WTC11 (cell line): ENCODE results near the gene ATAD3C.

Source experiments
- CREB1 ChIP-seq: sonication (generic); formaldehyde crosslinking; IDR thresholded peaks from 2 replicates; pipeline ENCODE4 v1.8.0; 2023; ENCODE audit warnings: mild to moderate bottlenecking, missing genetic modification reagents
- CREM ChIP-seq: sonication (generic); formaldehyde crosslinking; IDR thresholded peaks from 2 replicates; pipeline ENCODE4 v1.8.1; 2022; ENCODE audit warnings: mild to moderate bottlenecking, missing genetic modification reagents, moderate library complexity
- ESRRA ChIP-seq: sonication (generic); formaldehyde crosslinking; IDR thresholded peaks from 2 replicates; pipeline ENCODE4 v1.8.1; 2022; ENCODE audit warnings: mild to moderate bottlenecking, missing genetic modification reagents, borderline replicate concordance
- HMGXB4 ChIP-seq: sonication (generic); formaldehyde crosslinking; IDR thresholded peaks from 2 replicates; pipeline ENCODE4 v1.8.1; 2023; ENCODE audit warnings: mild to moderate bottlenecking, moderate library complexity, missing genetic modification reagents
- NFATC4 ChIP-seq: fragments of 250-450 bp; sonication (Bioruptor Pico); IDR thresholded peaks from 2 replicates; pipeline ENCODE4 v1.9.0; 2021; ENCODE audit warnings: mild to moderate bottlenecking
- NFE2L1 ChIP-seq: sonication (generic); formaldehyde crosslinking; IDR thresholded peaks from 2 replicates; pipeline ENCODE4 v1.8.1; 2023; ENCODE audit warnings: missing genetic modification reagents
- NR3C1 ChIP-seq: sonication (generic); formaldehyde crosslinking; conservative IDR thresholded peaks from 2 replicates; pipeline ENCODE4 v1.8.1; 2023; ENCODE audit warnings: low read depth, mild to moderate bottlenecking, missing genetic modification reagents
- ZBTB21 ChIP-seq: sonication (generic); formaldehyde crosslinking; IDR thresholded peaks from 2 replicates; pipeline ENCODE4 v1.8.1; 2023; ENCODE audit warnings: mild to moderate bottlenecking, missing genetic modification reagents, borderline replicate concordance
- ZNF121 ChIP-seq: sonication (generic); formaldehyde crosslinking; IDR thresholded peaks from 2 replicates; pipeline ENCODE4 v1.8.0; 2023; ENCODE audit warnings: missing genetic modification reagents
- ZNF263 ChIP-seq: sonication (generic); formaldehyde crosslinking; IDR thresholded peaks from 2 replicates; pipeline ENCODE4 v1.8.1; 2022; ENCODE audit warnings: low read depth, mild to moderate bottlenecking, moderate library complexity, missing genetic modification reagents
- ZSCAN18 ChIP-seq: fragments of 250-450 bp; sonication (Bioruptor Pico); IDR thresholded peaks from 2 replicates; pipeline ENCODE4 v2.1.2; 2022; ENCODE audit warnings: mild to moderate bottlenecking, moderate library complexity
- TF ChIP-seq, protein P1 (sequence below): fragments of 200-600 bp; IDR thresholded peaks from 2 replicates; pipeline ENCODE4 v1.8.0; 2022; ENCODE audit warnings: antibody characterized with exemption

DNA sequence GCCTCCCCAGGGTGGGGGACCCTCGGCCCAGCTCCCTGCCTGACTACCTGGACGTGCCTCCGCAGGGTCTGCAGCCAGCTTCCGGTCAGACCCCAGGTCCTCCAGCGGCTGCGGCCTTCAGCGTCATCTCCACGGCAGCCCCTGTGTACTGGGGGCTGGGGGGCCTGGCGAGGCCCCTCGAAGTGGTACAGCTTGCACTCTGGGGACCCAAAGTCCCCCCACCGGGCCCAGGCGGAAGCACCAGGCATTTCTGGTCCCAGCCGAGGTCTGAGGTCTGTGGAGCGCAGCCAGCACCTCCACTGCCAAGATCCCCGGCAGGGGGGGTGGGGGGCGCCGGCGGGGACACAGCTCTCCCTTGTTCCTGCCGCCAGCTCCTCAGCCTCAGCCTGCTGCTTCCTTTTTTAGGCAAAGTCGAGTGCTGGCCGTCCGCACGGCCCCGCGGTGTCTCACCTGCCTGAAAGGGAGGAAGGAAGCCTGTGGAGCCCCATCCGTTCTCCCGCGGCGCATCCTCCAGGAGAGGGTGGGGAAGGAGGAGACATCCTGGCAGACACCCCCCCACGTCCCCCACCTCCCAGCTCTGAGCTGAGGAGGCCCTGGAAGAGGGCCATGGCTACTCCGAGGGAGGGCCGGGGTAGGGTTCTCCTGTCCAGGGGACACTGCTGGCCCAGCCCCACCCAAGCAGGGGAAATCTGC is 15.2 kb upstream of the ATAD3C start:
- TF ChIP-seq ESRRA (no peak), NFE2L1 (CRISPR knock-in tag) (no peak), ZNF121 (CRISPR knock-in tag) (no peak), CREM (0 out of 2 replicates have a peak, but pooled peaks have one; percentile 18), HMGXB4 (CRISPR knock-in tag) (peak; percentile 22; the same call in 1 of the 2 replicates), ZNF263 (CRISPR knock-in tag) (no peak), NR3C1 (CRISPR knock-in tag) (no peak), ZBTB21 (CRISPR knock-in tag) (no peak), CREB1 (CRISPR knock-in tag) (no peak), ZSCAN18 (no peak), NFATC4 (CRISPR knock-in tag) (no peak)
- TF ChIP-seq, protein P1, sequence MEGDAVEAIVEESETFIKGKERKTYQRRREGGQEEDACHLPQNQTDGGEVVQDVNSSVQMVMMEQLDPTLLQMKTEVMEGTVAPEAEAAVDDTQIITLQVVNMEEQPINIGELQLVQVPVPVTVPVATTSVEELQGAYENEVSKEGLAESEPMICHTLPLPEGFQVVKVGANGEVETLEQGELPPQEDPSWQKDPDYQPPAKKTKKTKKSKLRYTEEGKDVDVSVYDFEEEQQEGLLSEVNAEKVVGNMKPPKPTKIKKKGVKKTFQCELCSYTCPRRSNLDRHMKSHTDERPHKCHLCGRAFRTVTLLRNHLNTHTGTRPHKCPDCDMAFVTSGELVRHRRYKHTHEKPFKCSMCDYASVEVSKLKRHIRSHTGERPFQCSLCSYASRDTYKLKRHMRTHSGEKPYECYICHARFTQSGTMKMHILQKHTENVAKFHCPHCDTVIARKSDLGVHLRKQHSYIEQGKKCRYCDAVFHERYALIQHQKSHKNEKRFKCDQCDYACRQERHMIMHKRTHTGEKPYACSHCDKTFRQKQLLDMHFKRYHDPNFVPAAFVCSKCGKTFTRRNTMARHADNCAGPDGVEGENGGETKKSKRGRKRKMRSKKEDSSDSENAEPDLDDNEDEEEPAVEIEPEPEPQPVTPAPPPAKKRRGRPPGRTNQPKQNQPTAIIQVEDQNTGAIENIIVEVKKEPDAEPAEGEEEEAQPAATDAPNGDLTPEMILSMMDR: no peak
